ENCODE results near the gene AOPEP.
"Not testable (repeated sequence)": the region's sequence is repeated elsewhere in the genome, so short reads cannot be mapped to it uniquely, and the experiment has no call there.

Gene AOPEP

DNA sequence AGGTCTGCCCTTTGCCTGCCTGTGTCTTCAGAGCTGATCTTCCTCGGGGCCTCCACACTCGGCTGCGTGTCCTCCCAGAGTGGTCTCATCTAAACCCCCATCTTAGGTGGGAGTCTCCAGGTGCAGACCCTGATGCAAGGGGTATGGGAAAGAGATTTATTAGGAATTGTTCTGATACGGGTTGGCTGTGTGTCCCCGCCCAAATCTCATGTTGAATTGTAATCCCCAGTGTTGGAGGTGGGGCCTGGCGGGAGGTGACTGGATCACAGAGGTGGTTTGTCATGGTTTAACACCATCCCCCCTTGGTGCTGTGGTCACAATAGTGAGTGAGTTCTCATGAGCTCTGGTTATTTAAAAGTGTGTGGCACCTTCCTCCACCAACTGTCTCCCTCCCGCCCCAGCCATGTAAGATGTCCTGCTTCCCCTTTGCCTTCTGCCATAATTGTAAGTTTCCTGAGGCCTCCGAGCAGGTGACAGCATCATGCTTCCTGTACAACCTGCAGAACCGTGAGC, 208.4 kb downstream of the AOPEP start:
- DNase-seq (ENCODE audit: low read depth, low spot score): no peak

DNA sequence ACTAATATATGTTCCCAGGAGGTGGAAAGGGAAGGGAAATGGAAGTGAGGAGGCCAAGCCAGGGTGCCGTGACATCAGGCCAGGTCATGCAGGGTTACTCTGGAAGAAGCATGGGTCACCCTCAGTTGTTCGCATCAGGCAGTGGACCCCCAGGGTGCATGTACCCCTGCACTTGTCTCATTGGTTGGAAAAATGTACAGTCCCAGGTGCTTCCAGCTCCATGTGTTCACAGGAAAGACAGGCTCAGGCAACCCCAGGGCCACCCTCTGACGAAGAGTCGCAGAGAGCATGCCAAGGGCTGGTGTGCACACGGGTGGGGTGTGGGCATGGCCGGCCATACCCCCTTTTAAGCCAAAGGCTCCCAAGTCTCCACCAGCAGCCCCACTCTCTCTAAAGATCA, 208.9 kb downstream of the AOPEP start:
- no peak for DNase-seq (ENCODE audit: low read depth, low spot score)

DNA sequence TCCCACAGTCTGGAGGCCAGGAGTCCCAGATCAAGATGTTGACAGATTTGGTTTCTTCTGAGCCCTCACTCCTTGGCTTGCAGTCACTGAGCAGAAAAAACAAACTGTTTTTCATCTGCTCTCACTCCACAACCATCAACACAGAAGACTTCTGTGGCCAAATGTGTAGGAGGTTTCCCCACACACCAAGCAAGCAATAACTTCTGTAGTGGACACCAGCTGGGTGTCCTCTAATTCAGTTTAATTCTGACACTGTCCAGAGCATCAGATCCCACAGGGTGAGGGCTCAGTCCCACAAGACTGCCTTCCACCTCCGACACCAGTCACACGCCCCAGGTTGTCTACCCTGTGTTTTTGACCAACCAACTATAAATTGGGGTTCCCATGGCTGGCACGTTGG, 209.9 kb downstream of the AOPEP start:
- no peak for DNase-seq (ENCODE audit: low read depth, low spot score)

DNA sequence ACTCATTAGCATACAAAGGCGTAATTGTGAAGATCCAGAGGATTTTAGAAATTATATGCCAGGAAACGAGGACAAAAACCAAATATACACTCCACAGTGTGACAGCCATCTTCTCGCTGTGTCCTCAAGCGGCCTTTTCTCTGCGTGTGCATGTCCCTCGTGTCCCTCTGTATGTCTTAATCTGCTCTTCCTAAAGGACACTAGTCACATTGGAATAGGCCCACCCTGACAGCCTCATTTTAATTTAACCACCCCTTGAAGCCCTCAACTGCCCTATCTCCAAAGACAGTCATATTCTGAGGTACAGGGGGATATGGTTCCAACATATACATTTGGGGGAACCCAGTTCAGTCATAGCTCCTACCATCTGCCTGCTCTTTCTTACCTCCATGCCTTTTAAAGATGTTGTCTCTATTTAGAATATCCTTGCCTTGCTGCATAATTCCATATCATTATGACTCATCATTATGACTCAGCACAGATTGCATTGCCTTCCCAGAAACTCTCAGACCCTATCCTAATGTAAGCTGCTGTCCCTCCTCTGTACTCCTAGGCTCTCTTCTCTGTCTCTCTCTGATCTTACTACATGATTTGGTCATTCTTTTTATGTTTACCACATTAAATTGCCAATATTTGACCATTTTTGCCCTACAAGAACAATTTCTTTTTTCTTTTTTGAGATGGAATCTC, 210.9 kb downstream of the AOPEP start:
- peak; percentile 59 for DNase-seq (ENCODE audit: low read depth, low spot score)

GRCh38 chr9:94938384-94938783, 211.9 kb downstream of the AOPEP start:
- no peak for DNase-seq (ENCODE audit: low read depth, low spot score)

DNA sequence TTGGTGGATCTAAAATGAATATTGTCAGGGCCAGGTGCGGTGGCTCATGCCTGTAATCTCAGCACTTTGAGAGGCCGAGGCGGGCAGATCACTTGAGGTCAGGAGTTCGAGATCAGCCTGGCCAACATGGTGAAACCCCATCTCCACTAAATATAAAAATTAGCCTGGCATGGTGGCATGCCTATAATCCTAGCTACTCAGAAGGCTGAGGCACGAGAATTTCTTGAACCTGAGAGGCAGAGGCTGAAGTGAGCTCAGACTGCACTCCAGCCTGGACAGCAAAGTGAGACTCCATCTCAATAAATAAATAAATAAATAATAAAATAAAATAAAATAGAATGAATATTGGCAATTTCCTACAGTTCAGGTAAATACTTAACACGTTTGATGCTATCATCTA, 213.8 kb downstream of the AOPEP start:
- not testable (repeated sequence) for DNase-seq (ENCODE audit: low read depth, low spot score)

DNA sequence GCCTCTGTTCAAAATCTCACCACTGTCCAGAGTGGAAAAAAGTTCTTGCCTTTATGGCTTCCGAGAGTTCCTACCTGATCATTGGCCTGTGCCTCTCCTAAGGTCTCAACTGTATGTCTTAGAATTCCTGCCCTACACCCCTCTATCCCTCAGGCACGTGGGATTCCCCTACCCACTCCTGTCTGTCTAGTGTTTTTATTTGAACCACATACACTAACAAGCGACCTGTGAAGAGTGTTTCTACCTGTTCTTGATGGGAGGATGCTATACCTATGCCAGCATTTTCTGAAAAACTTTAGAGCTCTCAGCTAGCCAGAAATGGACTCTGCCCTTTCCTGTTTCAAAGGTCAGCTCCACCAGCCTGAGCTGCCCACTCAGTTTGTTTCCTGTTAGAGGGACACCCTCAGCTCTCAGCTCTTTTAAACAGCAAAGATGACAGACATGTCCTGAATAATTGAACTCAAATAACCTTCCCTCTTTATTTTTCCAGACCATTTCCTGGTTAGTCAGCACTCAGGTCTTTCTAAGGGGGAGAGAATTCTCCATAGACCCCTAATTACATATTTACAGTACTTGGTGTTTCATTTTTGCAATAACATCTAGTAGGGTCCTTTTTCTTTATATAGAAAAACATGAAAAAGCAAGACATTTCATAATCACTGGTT, 214.8 kb downstream of the AOPEP start:
- no peak for DNase-seq (ENCODE audit: low read depth, low spot score)

GRCh38 chr9:94944626-94945025, 218.1 kb downstream of the AOPEP start:
- DNase-seq (ENCODE audit: low read depth, low spot score): no peak

- no peak for DNase-seq (ENCODE audit: low read depth, low spot score)
These were observed 219.0 kb downstream of the AOPEP start for GRCh38 chr9:94945197-94946144.

GRCh38 chr9:94946256-94946655, 219.8 kb downstream of the AOPEP start:
- no peak for DNase-seq (ENCODE audit: low read depth, low spot score)

GRCh38 chr9:94948567-94949235, 222.2 kb downstream of the AOPEP start:
- no peak for DNase-seq (ENCODE audit: low read depth, low spot score)

- no peak for DNase-seq (ENCODE audit: low read depth, low spot score)
These were observed 222.9 kb downstream of the AOPEP start for GRCh38 chr9:94949370-94949769.

DNA sequence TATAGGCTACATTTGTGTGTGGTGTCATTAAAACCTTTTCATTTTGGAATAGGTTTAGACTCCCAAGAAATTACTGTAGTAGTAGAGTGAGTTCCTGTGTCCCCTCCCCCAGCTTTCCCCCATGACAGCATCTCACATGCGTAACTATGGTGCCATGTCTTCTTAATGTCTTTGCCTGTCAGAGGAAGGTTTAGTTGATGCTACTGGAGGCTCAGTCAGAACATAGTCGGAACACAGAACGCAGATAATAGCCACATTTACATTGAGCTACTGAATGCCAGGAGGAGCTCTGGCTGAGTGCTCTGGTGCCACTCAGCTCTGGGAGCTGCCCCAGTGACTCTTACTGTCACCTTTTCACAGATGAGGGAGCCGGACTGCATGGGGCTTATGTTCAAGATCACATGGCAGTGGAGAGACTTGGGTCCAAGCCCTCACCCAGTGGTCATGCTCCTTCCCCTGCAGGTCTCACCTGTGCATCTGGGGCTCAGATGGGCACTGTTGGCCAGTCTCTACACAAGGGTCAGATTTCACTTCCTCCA, 223.6 kb downstream of the AOPEP start:
- no peak for DNase-seq (ENCODE audit: low read depth, low spot score)

DNA sequence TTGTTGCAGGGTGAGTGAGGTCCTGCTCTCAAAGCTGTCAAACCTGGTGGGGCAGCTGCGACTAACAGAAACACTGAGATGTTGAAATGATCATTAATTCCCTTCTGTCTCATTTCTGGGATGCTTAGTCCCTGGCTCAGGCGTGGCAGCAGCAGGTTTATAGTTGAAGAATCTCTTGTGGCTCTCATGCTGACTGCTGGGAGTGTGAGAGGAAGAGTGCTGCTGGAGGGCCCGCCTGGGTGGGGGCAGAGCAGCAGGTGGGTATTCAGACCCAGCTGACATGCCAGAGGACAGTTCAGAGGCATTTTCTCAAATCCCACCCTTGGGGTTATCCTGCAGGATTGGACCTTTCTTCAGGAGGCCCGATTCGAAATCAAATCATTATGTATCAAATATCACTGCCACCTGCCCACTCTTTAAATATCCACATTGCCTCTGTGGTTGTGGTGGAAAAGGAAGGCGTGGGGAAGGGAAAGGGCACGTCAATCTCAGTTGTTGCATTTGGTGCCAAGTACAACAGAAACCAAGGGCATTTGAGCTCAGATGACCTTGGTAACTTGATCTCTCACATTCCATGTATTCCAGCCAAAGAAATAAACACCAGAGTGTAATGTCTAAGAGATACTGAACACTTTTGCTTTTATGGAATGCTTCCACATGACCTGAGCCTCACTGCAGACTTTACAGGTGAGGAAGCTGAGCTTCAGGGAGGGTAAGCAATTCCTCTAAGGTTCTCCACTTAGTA, 224.3 kb downstream of the AOPEP start:
- DNase-seq (ENCODE audit: low read depth, low spot score): no peak

- DNase-seq (ENCODE audit: low read depth, low spot score): no peak
These were observed 225.0 kb downstream of the AOPEP start for GRCh38 chr9:94951324-94952135.

GRCh38 chr9:94952565-94953373, 226.3 kb downstream of the AOPEP start:
- no peak for DNase-seq (ENCODE audit: low read depth, low spot score)

GRCh38 chr9:94956731-94957130, 230.2 kb downstream of the AOPEP start:
- DNase-seq (ENCODE audit: low read depth, low spot score): no peak

DNA sequence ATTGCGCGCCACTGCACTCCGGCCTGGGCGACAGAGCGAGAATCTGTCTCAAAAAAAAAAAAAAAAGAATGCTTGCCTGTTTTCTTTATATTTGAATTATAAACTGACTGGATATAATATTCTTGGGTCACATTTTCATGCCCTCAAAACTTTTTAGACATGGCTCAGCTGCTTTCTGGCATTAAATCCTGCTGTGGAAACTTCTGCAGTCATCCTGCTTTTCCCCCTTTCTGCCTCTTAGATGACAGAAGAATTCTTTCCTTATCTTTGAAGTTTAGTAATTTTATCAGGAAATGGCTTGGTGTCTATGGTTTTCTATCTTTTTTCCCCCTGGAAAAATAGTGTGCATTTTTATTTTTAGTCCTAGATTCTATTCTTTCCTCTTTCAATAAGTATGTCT, 234.5 kb downstream of the AOPEP start:
- no peak for DNase-seq (ENCODE audit: low read depth, low spot score)

DNA sequence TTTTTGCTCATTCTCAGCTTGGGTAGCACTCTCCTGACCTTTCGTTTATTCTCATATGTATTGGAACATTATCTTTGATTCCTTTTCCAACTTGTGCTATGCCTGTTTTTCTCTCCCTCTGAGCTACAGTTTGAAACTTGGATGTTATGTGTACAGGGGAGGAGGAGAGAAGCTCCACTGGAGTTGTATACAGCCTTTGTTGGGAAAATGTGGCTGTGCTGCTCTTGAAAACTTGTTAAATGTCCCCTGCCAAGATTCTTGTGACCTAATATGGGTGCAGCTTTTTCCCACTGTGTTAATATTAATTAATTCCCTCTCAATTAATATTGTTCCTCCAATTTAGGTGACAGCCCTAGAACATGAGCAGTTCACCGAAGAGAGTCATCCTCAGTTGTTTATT, 235.4 kb downstream of the AOPEP start:
- no peak for DNase-seq (ENCODE audit: low read depth, low spot score)

Measured in brain pericyte (primary cell).